ENCODE measurements around the gene KIAA2012.

KIAA2012 gene

GRCh38 chr2:202043475-202043874, 29.6 kb upstream of the KIAA2012 start:
- DNase-seq (ENCODE audit: low read depth in 2 of 2): no peak

- DNase-seq (ENCODE audit: low read depth in 2 of 2): no peak
These were observed 28.3 kb upstream of the KIAA2012 start for GRCh38 chr2:202044777-202045176.

- no peak for DNase-seq (ENCODE audit: low read depth in 2 of 2)
These were observed 26.5 kb upstream of the KIAA2012 start for GRCh38 chr2:202046572-202046971.

GRCh38 chr2:202049092-202049728, 23.8 kb upstream of the KIAA2012 start:
- DNase-seq (ENCODE audit: low read depth in 2 of 2): no peak

- no peak for DNase-seq (ENCODE audit: low read depth in 2 of 2)
These were observed 23.2 kb upstream of the KIAA2012 start for GRCh38 chr2:202049840-202050239.

- no peak for DNase-seq (ENCODE audit: low read depth in 2 of 2)
These were observed 22.4 kb upstream of the KIAA2012 start for GRCh38 chr2:202050652-202051051.

GRCh38 chr2:202051499-202052161, 21.4 kb upstream of the KIAA2012 start:
- DNase-seq (ENCODE audit: low read depth in 2 of 2): no peak

GRCh38 chr2:202052235-202052634, 20.8 kb upstream of the KIAA2012 start:
- no peak for DNase-seq (ENCODE audit: low read depth in 2 of 2)

GRCh38 chr2:202054679-202055078, 18.4 kb upstream of the KIAA2012 start:
- DNase-seq (ENCODE audit: low read depth in 2 of 2): no peak

GRCh38 chr2:202056611-202057010, 16.4 kb upstream of the KIAA2012 start:
- DNase-seq (ENCODE audit: low read depth in 2 of 2): no peak

- DNase-seq (ENCODE audit: low read depth in 2 of 2): no peak
These were observed 12.8 kb upstream of the KIAA2012 start for GRCh38 chr2:202060218-202060617.

GRCh38 chr2:202061695-202062094, 11.4 kb upstream of the KIAA2012 start:
- DNase-seq (ENCODE audit: low read depth in 2 of 2): no peak

GRCh38 chr2:202064171-202064880, 8.7 kb upstream of the KIAA2012 start:
- no peak for DNase-seq (ENCODE audit: low read depth in 2 of 2)

- DNase-seq (ENCODE audit: low read depth in 2 of 2): no peak
These were observed 8.2 kb upstream of the KIAA2012 start for GRCh38 chr2:202064881-202065230.

- no peak for DNase-seq (ENCODE audit: low read depth in 2 of 2)
These were observed 7.2 kb upstream of the KIAA2012 start for GRCh38 chr2:202065876-202066275.

- no peak for DNase-seq (ENCODE audit: low read depth in 2 of 2)
These were observed 6.2 kb upstream of the KIAA2012 start for GRCh38 chr2:202066875-202067274.

GRCh38 chr2:202067589-202067988, 5.5 kb upstream of the KIAA2012 start:
- no peak for DNase-seq (ENCODE audit: low read depth in 2 of 2)

- DNase-seq (ENCODE audit: low read depth in 2 of 2): no peak
These were observed 3.6 kb upstream of the KIAA2012 start for GRCh38 chr2:202069170-202070067.

GRCh38 chr2:202071107-202071506, 1.9 kb upstream of the KIAA2012 start:
- DNase-seq (ENCODE audit: low read depth in 2 of 2): no peak

- DNase-seq (ENCODE audit: low read depth in 2 of 2): no peak
These were observed 829 bp upstream of the KIAA2012 start for GRCh38 chr2:202072226-202072625.

- DNase-seq (ENCODE audit: low read depth in 2 of 2): no peak
These were observed 1.3 kb downstream of the KIAA2012 start for GRCh38 chr2:202074324-202074723.

GRCh38 chr2:202079310-202079709, 6.3 kb downstream of the KIAA2012 start:
- DNase-seq (ENCODE audit: low read depth in 2 of 2): no peak

Measured in stimulated activated CD4-positive, alpha-beta T cell treated with anti-CD3 and anti-CD28 coated beads, Interleukin-1b, Interleukin-23, amount 100 ng/mL, for 4 hours (primary cell).